ENCODE data around the gene CDH13. TPM values are rescaled to one million over a fixed set of nuclear protein-coding genes. Genes with fewer than 3 reads are reported as not detected.

Gene CDH13
- total and polyA plus RNA-seq, 9 of the 15 experiments (the other 6 are each of a cell fraction or from before 2014, with no cell fraction given): 0.03 TPM; not detected in 8

- BruUV-seq (replicated peaks): no TSS peak
- intact Hi-C loops (cut with micrococcal nuclease): no loop called here
- in situ Hi-C loops (cut with MboI): no loop called here
- Histone ChIP-seq H3K4me1 (replicated peaks in 1 of 2; ENCODE audit: control insufficient read depth in 2 of 2, insufficient read depth in 2 of 2, low read length in 2 of 2) (no peaks in the 10 kb centered on the region), H2AFZ (ENCODE audit: low read depth, low read length) (no peak overlapping the region), H3K9me1 (ENCODE audit: control insufficient read depth, insufficient read depth, low read length) (no peaks in the 10 kb centered on the region), H3K27me3 (ENCODE audit: control insufficient read depth in 2 of 2, insufficient read depth in 2 of 2, low read length in 2 of 2) (no peaks in the 10 kb centered on the region), H3K4me2 (ENCODE audit: insufficient read depth, low read length) (no peak overlapping the region), H3K9ac (ENCODE audit: insufficient read depth in 1 of 2, low read depth in 2 of 2, low read length in 2 of 2) (no peak overlapping the region), H3K9me3 (replicated peaks; ENCODE audit: control insufficient read depth, insufficient read depth, low read depth, low read length) (no peaks in the 10 kb centered on the region), H3K4me3 (no peak overlapping the region), H3K36me3 (ENCODE audit: control insufficient read depth, insufficient read depth, low read length) (no peaks in the 10 kb centered on the region), H3K27ac (ENCODE audit: extremely low read depth, low read depth, low read length) (no peak overlapping the region), H3K79me2 (ENCODE audit: control insufficient read depth, insufficient read depth, low read length) (no peaks in the 10 kb centered on the region), H4K20me1 (replicated peaks; ENCODE audit: control insufficient read depth, insufficient read depth, low read length) (no peaks in the 10 kb centered on the region)
- ChIA-PET CTCF (ENCODE audit: low intra/inter-chr PET ratio) (no interaction called here), POLR2A (interaction anchor here (1.3 kb wide), 1 partner anchor 9 kb away, joined by 3 read pairs; no protein-coding TSS in a partner anchor)
- ATAC-seq (no peak), FAIRE-seq (no peak), DNase-seq (ENCODE audit: extremely low read depth in 1 of 4, low spot score in 3 of 4) (no peak)
- TF ChIP-seq ZNF253 (CRISPR knock-in tag; conservative IDR thresholded peaks at IDR 0.05) (no peak), YBX1 (IDR thresholded peaks at IDR 0.05) (no peak), GTF3C2 (IDR thresholded peaks at IDR 0.05; ENCODE audit: borderline replicate concordance, extremely low read depth, insufficient read length) (no peak), HDGF (IDR thresholded peaks at IDR 0.05) (no peak), ZNF57 (CRISPR knock-in tag; IDR thresholded peaks at IDR 0.05) (no peak), RBBP5 (IDR thresholded peaks at IDR 0.05; ENCODE audit: borderline replicate concordance, insufficient read depth, low read length, poor library complexity, severe bottlenecking) (no peak), ZNF589 (CRISPR knock-in tag; IDR thresholded peaks at IDR 0.05; ENCODE audit: low read depth) (no peak), TCF15 (CRISPR knock-in tag; IDR thresholded peaks at IDR 0.05) (no peak), KDM4B (IDR thresholded peaks at IDR 0.05; ENCODE audit: borderline replicate concordance in 2 of 2, low read depth in 1 of 2) (no peak), XRCC3 (IDR thresholded peaks at IDR 0.05) (no peak), RFX1 (IDR thresholded peaks at IDR 0.05) (no peak), KHSRP (IDR thresholded peaks at IDR 0.05) (no peak), GABPA (tag; conservative IDR thresholded peaks at IDR 0.05; ENCODE audit: low read depth) (no peak), ID3 (CRISPR knock-in tag; IDR thresholded peaks at IDR 0.05) (no peak), ID3 (tag; IDR thresholded peaks at IDR 0.05) (no peak), DEAF1 (CRISPR knock-in tag; IDR thresholded peaks at IDR 0.05) (no peak), MECOM (CRISPR knock-in tag; IDR thresholded peaks at IDR 0.05) (no peak)
Measured at GRCh38 chr16:83298541-83298940, 671.8 kb downstream of the CDH13 start.

All from K562 (cell line).